ENCODE measurements around the gene SAXO1. TPM values are rescaled to one million over a fixed set of nuclear protein-coding genes. Genes with fewer than 3 reads are reported as not detected.

Gene SAXO1
- total RNA-seq, 1 donor from 2014 or later = not detected

DNA sequence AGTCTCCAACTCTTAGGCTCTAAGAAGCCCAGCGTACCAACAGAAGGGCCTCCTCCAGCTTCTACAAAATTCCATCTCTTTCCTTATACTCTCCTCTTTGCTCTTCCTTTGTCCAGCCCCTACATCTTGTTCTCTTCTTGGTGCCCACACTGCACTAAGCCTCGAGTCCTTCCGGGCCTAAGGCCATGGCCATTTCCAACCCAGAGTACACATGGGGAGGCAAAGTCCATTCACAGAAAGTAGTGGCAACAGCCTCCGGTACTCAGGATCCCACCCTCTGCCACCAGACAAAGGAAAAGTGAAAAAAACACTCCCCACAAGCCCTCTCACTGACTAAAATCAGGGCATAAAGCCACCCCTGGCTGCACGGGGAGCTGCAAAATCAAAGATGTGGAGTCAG is 60.3 kb downstream of the SAXO1 start:
- Histone ChIP-seq H3K9ac (ENCODE audit: low read depth in 1 of 3, low read length in 3 of 3) (no peak overlapping the region), H3K36me3 (ENCODE audit: control insufficient read depth in 3 of 3, insufficient read depth in 3 of 3, low read length in 3 of 3) (no peaks in the 10 kb centered on the region), H3K4me3 (ENCODE audit: low read length in 3 of 3) (no peak overlapping the region), H3K27ac (ENCODE audit: low read depth, low read length) (no peak overlapping the region), H3K27me3 (ENCODE audit: control insufficient read depth in 3 of 3, insufficient read depth in 3 of 3, low read length in 3 of 3) (no peaks in the 10 kb centered on the region), H3K9me3 (ENCODE audit: control insufficient read depth in 3 of 3, low read length in 3 of 3) (no peaks in the 10 kb centered on the region), H3K4me1 (ENCODE audit: control insufficient read depth in 3 of 3, insufficient read depth in 3 of 3, low read length in 3 of 3) (peaks cover 0 to 12% (median 0%) of the 10 kb centered on the region in 3 donors)

DNA sequence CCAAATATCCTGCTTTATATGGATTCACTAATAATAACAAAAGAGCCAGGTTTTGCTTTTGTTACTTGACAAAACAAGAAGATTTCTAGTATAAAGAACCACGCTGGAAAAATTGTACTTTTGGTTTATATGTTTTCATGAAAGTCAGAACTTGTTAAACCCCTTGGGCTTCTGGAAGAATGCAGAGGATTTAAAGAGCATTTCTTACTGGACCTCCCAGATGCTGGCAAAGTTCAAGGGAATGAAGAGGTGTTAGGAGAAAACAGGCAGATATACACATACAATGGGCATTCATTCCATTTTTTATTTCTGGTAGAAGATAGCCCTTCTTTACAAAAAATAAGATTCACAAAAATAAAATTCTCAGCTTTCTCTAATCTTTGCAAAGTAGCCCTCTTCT is 61.1 kb downstream of the SAXO1 start:
- H3K9ac ChIP-seq (ENCODE audit: low read depth in 1 of 3, low read length in 3 of 3) = no peak overlapping the region
- H3K27me3 ChIP-seq (ENCODE audit: control insufficient read depth in 3 of 3, insufficient read depth in 3 of 3, low read length in 3 of 3) = no peaks in the 10 kb centered on the region
- H3K27ac ChIP-seq (ENCODE audit: low read depth, low read length) = no peak overlapping the region

DNA sequence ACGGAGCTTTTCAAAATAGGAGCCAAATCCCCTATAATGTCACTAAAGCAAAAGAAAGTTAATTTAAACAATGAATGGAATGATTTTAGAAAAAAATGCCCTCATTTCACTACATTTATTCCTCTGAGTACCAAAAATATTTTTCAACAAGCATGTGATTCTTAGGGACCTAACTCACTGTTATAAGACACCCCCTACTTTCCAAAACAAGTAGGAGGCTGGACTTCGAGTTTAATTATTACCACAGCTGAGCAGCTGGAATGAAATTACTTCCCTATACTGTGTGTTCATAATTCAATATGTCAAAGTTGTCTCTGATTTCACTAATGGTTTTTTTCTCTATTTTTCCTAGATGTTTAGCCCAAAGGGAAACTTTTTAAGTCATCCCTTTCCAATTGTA is 61.6 kb downstream of the SAXO1 start:
- H3K27me3 ChIP-seq (ENCODE audit: control insufficient read depth in 3 of 3, insufficient read depth in 3 of 3, low read length in 3 of 3) = no peaks in the 10 kb centered on the region
- H3K4me1 ChIP-seq (ENCODE audit: control insufficient read depth in 3 of 3, insufficient read depth in 3 of 3, low read length in 3 of 3) = peaks cover 0 to 10% (median 0%) of the 10 kb centered on the region in 3 donors
- no peaks in the 10 kb centered on the region for H3K36me3 ChIP-seq (ENCODE audit: control insufficient read depth in 3 of 3, insufficient read depth in 3 of 3, low read length in 3 of 3)
- H3K4me3 ChIP-seq (ENCODE audit: low read length in 3 of 3) = no peak overlapping the region
- H3K27ac ChIP-seq (ENCODE audit: low read depth, low read length) = no peak overlapping the region
- H3K9me3 ChIP-seq (ENCODE audit: control insufficient read depth in 3 of 3, low read length in 3 of 3) = no peaks in the 10 kb centered on the region
- H3K9ac ChIP-seq (ENCODE audit: low read depth in 1 of 3, low read length in 3 of 3) = no peak overlapping the region

More for the DNA sequence above, 61.1 kb downstream of the SAXO1 start:
- no peak overlapping the region for H3K4me3 ChIP-seq (ENCODE audit: low read length in 3 of 3)
- H3K4me1 ChIP-seq (ENCODE audit: control insufficient read depth in 3 of 3, insufficient read depth in 3 of 3, low read length in 3 of 3) = peaks cover 0 to 12% (median 0%) of the 10 kb centered on the region in 3 donors
- no peaks in the 10 kb centered on the region for H3K36me3 ChIP-seq (ENCODE audit: control insufficient read depth in 3 of 3, insufficient read depth in 3 of 3, low read length in 3 of 3)
- H3K9me3 ChIP-seq (ENCODE audit: control insufficient read depth in 3 of 3, low read length in 3 of 3) = no peaks in the 10 kb centered on the region

DNA sequence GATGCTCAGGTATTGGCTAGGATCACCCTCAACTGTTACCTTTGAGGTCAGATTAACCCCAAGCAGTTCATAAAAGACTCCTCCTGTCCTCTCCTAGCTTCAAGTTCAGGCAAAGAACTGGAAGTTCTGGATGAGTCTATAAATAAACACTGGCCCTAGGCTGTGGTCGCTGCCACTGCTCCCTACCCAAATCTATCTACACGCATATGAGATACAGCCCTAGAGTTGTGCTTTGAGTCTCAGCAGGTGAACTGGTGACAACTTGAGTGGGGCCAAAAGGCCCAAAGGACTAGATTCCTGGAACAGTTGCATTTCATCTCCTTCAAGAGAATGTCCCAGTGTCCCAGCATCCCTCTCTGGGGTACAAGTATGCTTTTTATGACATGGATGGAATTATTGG is 62.6 kb downstream of the SAXO1 start:
- H3K9ac ChIP-seq (ENCODE audit: low read depth in 1 of 3, low read length in 3 of 3) = no peak overlapping the region
- peaks cover 0 to 6% (median 0%) of the 10 kb centered on the region in 3 donors for H3K4me1 ChIP-seq (ENCODE audit: control insufficient read depth in 3 of 3, insufficient read depth in 3 of 3, low read length in 3 of 3)
- no peak overlapping the region for H3K4me3 ChIP-seq (ENCODE audit: low read length in 3 of 3)
- H3K9me3 ChIP-seq (ENCODE audit: control insufficient read depth in 3 of 3, low read length in 3 of 3) = no peaks in the 10 kb centered on the region
- H3K36me3 ChIP-seq (ENCODE audit: control insufficient read depth in 3 of 3, insufficient read depth in 3 of 3, low read length in 3 of 3) = no peaks in the 10 kb centered on the region
- H3K27me3 ChIP-seq (ENCODE audit: control insufficient read depth in 3 of 3, insufficient read depth in 3 of 3, low read length in 3 of 3) = no peaks in the 10 kb centered on the region
- H3K27ac ChIP-seq (ENCODE audit: low read depth, low read length) = no peak overlapping the region

DNA sequence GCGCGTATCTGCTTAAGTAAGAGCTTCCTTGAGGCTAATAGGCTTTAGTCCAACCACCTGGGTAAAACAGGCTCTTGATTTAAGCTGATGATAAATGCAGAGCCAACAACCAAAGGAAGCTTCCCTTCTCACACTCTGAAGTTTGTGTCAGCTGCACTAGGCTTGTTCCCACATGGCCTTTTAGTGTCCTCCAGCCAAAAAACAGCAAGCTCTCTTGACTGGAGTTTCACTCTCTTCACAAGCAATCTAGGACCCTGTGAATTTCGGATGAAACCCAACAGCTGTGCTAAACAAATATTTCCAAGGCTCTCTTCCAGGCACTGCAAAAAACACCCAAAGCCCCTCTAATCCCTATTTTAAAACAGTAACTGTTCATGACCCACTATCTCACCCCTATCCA is 63.9 kb downstream of the SAXO1 start:
- H3K4me3 ChIP-seq (ENCODE audit: low read length in 3 of 3) = no peak overlapping the region
- no peak overlapping the region for H3K27ac ChIP-seq (ENCODE audit: low read depth, low read length)
- H3K9ac ChIP-seq (ENCODE audit: low read depth in 1 of 3, low read length in 3 of 3) = no peak overlapping the region
- H3K36me3 ChIP-seq (ENCODE audit: control insufficient read depth in 3 of 3, insufficient read depth in 3 of 3, low read length in 3 of 3) = no peaks in the 10 kb centered on the region
- no peaks in the 10 kb centered on the region for H3K27me3 ChIP-seq (ENCODE audit: control insufficient read depth in 3 of 3, insufficient read depth in 3 of 3, low read length in 3 of 3)
- H3K9me3 ChIP-seq (ENCODE audit: control insufficient read depth in 3 of 3, low read length in 3 of 3) = no peaks in the 10 kb centered on the region
- peaks cover 0 to 6% (median 0%) of the 10 kb centered on the region in 3 donors for H3K4me1 ChIP-seq (ENCODE audit: control insufficient read depth in 3 of 3, insufficient read depth in 3 of 3, low read length in 3 of 3)

DNA sequence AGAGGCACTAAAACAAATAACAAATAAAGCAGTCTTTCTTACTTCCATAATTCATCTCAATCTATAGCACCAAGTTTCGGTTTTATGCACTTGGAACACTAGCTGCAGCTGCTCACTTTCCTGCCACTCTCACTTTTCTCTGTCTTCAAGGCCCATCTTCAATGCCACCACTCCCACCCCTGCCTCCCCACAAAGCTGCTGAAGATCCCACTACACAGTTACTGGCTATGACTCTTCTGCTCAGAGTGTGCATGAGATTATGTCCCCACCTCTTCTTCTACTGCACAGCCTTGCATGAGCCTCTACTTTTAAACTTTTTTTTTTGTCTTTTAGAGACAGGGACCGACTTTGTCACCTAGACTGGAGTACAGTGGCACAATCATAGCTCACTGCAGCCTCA is 77.4 kb downstream of the SAXO1 start:
- H3K27ac ChIP-seq (ENCODE audit: low read depth, low read length) = no peak overlapping the region
- peaks cover 0 to 3% (median 0%) of the 10 kb centered on the region in 3 donors for H3K27me3 ChIP-seq (ENCODE audit: control insufficient read depth in 3 of 3, insufficient read depth in 3 of 3, low read length in 3 of 3)
- no peak overlapping the region for H3K9ac ChIP-seq (ENCODE audit: low read depth in 1 of 3, low read length in 3 of 3)
- no peak overlapping the region for H3K4me3 ChIP-seq (ENCODE audit: low read length in 3 of 3)
- no peaks in the 10 kb centered on the region for H3K9me3 ChIP-seq (ENCODE audit: control insufficient read depth in 3 of 3, low read length in 3 of 3)
- H3K4me1 ChIP-seq (ENCODE audit: control insufficient read depth in 3 of 3, insufficient read depth in 3 of 3, low read length in 3 of 3) = no peaks in the 10 kb centered on the region
- H3K36me3 ChIP-seq (ENCODE audit: control insufficient read depth in 3 of 3, insufficient read depth in 3 of 3, low read length in 3 of 3) = no peaks in the 10 kb centered on the region

DNA sequence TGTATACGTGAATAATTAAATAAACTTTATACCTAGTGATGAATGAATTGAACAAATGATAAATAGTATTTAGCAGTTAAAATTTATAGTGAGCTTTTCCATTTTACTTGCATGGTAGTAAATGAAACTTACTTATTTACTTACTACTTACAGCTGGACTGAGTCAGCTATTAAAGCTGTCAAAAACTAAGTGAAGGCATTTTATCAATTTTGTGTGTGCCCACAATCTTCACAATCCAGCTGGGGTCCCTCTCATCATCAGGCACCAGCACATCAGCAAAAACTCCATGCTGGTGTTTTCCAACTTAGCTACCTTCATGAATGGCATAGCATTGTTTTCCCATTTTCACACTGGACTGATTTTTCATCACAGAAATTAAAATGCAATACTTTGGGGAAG is 81.1 kb downstream of the SAXO1 start:
- peaks cover 0 to 3% (median 0%) of the 10 kb centered on the region in 3 donors for H3K27me3 ChIP-seq (ENCODE audit: control insufficient read depth in 3 of 3, insufficient read depth in 3 of 3, low read length in 3 of 3)
- no peak overlapping the region for H3K9ac ChIP-seq (ENCODE audit: low read depth in 1 of 3, low read length in 3 of 3)
- H3K4me1 ChIP-seq (ENCODE audit: control insufficient read depth in 3 of 3, insufficient read depth in 3 of 3, low read length in 3 of 3) = no peaks in the 10 kb centered on the region
- no peak overlapping the region for H3K4me3 ChIP-seq (ENCODE audit: low read length in 3 of 3)
- no peak overlapping the region for H3K27ac ChIP-seq (ENCODE audit: low read depth, low read length)
- no peaks in the 10 kb centered on the region for H3K9me3 ChIP-seq (ENCODE audit: control insufficient read depth in 3 of 3, low read length in 3 of 3)
- H3K36me3 ChIP-seq (ENCODE audit: control insufficient read depth in 3 of 3, insufficient read depth in 3 of 3, low read length in 3 of 3) = no peaks in the 10 kb centered on the region

DNA sequence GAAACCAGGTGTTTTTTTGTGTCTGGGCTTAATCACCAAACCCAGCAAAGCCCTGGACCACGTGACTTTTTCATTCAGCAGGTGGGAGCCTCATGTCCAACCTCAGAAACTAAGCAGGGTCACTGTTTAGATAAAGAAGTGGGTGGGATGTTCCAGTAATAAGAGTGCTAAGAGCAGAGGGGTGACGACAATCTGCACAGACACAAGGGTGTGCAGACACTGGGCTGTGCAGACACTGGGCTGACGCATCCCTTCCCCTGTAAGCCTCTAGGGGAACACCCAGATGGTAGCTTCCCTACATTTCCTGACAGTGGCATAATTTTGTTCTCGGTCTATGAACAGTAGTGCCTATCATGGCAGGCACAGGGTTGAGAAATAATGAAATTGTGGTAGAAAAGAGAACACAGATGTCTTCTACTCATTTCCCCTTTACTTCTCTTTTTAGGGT is 85.1 kb downstream of the SAXO1 start:
- H3K9me3 ChIP-seq (ENCODE audit: control insufficient read depth in 3 of 3, low read length in 3 of 3) = no peaks in the 10 kb centered on the region
- H3K27me3 ChIP-seq (ENCODE audit: control insufficient read depth in 3 of 3, insufficient read depth in 3 of 3, low read length in 3 of 3) = no peaks in the 10 kb centered on the region

DNA sequence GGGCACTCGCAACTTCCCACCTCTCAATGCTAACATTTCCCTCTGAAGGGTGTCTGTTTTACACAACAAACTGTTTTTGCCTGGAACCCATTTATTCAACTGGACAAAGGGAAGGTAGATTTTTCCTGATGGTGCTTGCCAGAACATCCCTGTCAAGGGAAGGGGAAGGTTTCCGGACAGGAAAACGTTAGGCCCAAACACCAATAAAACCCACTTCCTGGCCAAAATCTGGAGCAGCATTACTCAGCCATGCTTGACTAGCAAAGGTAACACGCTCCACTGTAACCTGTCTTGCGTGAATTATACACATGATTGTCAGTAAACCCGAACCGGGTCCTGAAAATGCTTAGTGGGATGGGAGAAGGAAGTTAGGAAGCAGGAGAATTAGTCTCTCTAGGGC is 90.2 kb downstream of the SAXO1 start:
- Histone ChIP-seq H3K27ac (ENCODE audit: low read depth, low read length) (no peak overlapping the region), H3K9me3 (ENCODE audit: control insufficient read depth in 3 of 3, low read length in 3 of 3) (no peaks in the 10 kb centered on the region), H3K4me3 (ENCODE audit: low read length in 3 of 3) (no peak overlapping the region), H3K27me3 (ENCODE audit: control insufficient read depth in 3 of 3, insufficient read depth in 3 of 3, low read length in 3 of 3) (no peaks in the 10 kb centered on the region), H3K9ac (ENCODE audit: low read depth in 1 of 3, low read length in 3 of 3) (no peak overlapping the region), H3K4me1 (ENCODE audit: control insufficient read depth in 3 of 3, insufficient read depth in 3 of 3, low read length in 3 of 3) (peaks cover 0 to 4% (median 0%) of the 10 kb centered on the region in 3 donors), H3K36me3 (ENCODE audit: control insufficient read depth in 3 of 3, insufficient read depth in 3 of 3, low read length in 3 of 3) (no peaks in the 10 kb centered on the region)

More for the DNA sequence above, 85.1 kb downstream of the SAXO1 start:
- Histone ChIP-seq H3K36me3 (ENCODE audit: control insufficient read depth in 3 of 3, insufficient read depth in 3 of 3, low read length in 3 of 3) (no peaks in the 10 kb centered on the region), H3K4me1 (ENCODE audit: control insufficient read depth in 3 of 3, insufficient read depth in 3 of 3, low read length in 3 of 3) (peaks cover 0 to 3% (median 0%) of the 10 kb centered on the region in 3 donors), H3K4me3 (ENCODE audit: low read length in 3 of 3) (no peak overlapping the region), H3K9ac (ENCODE audit: low read depth in 1 of 3, low read length in 3 of 3) (no peak overlapping the region), H3K27ac (ENCODE audit: low read depth, low read length) (no peak overlapping the region)

DNA sequence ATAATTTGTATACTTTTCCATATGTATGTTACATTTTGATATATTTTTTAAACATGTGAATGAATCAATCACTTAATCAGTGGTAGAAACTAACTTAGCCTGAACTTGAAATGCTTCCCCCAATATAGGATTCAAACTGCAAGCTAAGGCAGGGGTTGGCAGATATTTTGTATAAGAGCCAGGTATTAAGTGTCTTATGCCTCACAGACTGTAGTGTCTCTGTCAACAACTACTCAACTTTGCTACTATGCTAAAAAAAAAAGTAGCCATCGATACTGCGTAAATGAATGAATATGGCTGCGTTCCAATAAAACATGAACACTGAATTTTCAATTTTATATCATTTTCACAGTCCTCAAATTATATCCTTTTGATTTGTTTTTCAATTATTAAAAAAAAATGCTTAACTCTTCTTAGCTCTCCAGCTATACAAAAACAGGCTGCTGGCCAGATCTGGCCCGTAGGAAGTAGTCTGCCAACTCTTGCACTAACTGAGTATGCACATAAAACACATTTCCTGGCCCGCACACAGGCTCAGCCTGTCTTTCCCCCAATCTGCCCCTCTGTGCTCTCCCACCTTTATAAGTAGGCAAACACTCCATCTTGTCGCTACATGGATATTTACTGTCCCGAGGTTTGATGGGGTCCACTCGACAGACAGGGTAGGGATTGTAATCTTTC is 91.8 kb downstream of the SAXO1 start:
- H3K27ac ChIP-seq (ENCODE audit: low read depth, low read length) = no peak overlapping the region
- H3K27me3 ChIP-seq (ENCODE audit: control insufficient read depth in 3 of 3, insufficient read depth in 3 of 3, low read length in 3 of 3) = no peaks in the 10 kb centered on the region
- H3K9me3 ChIP-seq (ENCODE audit: control insufficient read depth in 3 of 3, low read length in 3 of 3) = no peaks in the 10 kb centered on the region
- no peak overlapping the region for H3K4me3 ChIP-seq (ENCODE audit: low read length in 3 of 3)
- H3K36me3 ChIP-seq (ENCODE audit: control insufficient read depth in 3 of 3, insufficient read depth in 3 of 3, low read length in 3 of 3) = no peaks in the 10 kb centered on the region
- no peak overlapping the region for H3K9ac ChIP-seq (ENCODE audit: low read depth in 1 of 3, low read length in 3 of 3)
- H3K4me1 ChIP-seq (ENCODE audit: control insufficient read depth in 3 of 3, insufficient read depth in 3 of 3, low read length in 3 of 3) = peaks cover 0 to 4% (median 0%) of the 10 kb centered on the region in 3 donors

All from skeletal muscle tissue (tissue), 4 donors.